ENCODE measurements around the gene AZIN2.

GRCh38 chr1:33152685-33153432, 71.9 kb downstream of the AZIN2 start:
- no peak for TF ChIP-seq CTCF (IDR thresholded peaks at IDR 0.05)
- TF ChIP-seq POLR2A (IDR thresholded peaks at IDR 0.05), result no peak

Measured in ovary (tissue), 3 donors.